GOT3 (cell line): ENCODE results near the gene ARHGEF7.

Experiments used
- DNase-seq: peaks from one replicate; lab custom pipeline; 2025; ENCODE audit warnings: mixed read lengths; lab: John Stamatoyannopoulos, UW

The ARHGEF7 gene

GRCh38 chr13:111225810-111226546, 110.9 kb downstream of the ARHGEF7 start:
- no peak for DNase-seq

GRCh38 chr13:111227405-111227804, 112.3 kb downstream of the ARHGEF7 start:
- no peak for DNase-seq

GRCh38 chr13:111228262-111229144, 113.4 kb downstream of the ARHGEF7 start:
- DNase-seq: no peak

- no peak for DNase-seq
Observed at GRCh38 chr13:111230385-111230930, 115.3 kb downstream of the ARHGEF7 start.

- no peak for DNase-seq
Observed at GRCh38 chr13:111232191-111232590, 117.1 kb downstream of the ARHGEF7 start.

GRCh38 chr13:111233080-111233479, 118.0 kb downstream of the ARHGEF7 start:
- no peak for DNase-seq

- DNase-seq: no peak
Observed at GRCh38 chr13:111239764-111240670, 124.9 kb downstream of the ARHGEF7 start.

- no peak for DNase-seq
Observed at GRCh38 chr13:111241006-111241755, 126.1 kb downstream of the ARHGEF7 start.

GRCh38 chr13:111241862-111242261, 126.8 kb downstream of the ARHGEF7 start:
- DNase-seq: no peak

- no peak for DNase-seq
Observed at GRCh38 chr13:111242585-111242984, 127.5 kb downstream of the ARHGEF7 start.

- no peak for DNase-seq
Observed at GRCh38 chr13:111243981-111244380, 128.9 kb downstream of the ARHGEF7 start.

GRCh38 chr13:111245576-111246384, 130.7 kb downstream of the ARHGEF7 start:
- no peak for DNase-seq

- no peak for DNase-seq
Observed at GRCh38 chr13:111247552-111247951, 132.4 kb downstream of the ARHGEF7 start.

- DNase-seq: no peak
Observed at GRCh38 chr13:111248822-111249221, 133.7 kb downstream of the ARHGEF7 start.

GRCh38 chr13:111249637-111250360, 134.7 kb downstream of the ARHGEF7 start:
- DNase-seq: no peak

- no peak for DNase-seq
Observed at GRCh38 chr13:111251646-111252445, 136.7 kb downstream of the ARHGEF7 start.

GRCh38 chr13:111252446-111253364, 137.6 kb downstream of the ARHGEF7 start:
- DNase-seq: no peak
